NCI-H1694 (cell line): ENCODE results near the gene ATAT1.
A peak's percentile ranks its signal among the peaks of the same experiment; 100 is the strongest.

Experiments used
- DNase-seq: peaks from one replicate; lab custom pipeline; 2025; lab: John Stamatoyannopoulos, UW

ATAT1 gene

DNA sequence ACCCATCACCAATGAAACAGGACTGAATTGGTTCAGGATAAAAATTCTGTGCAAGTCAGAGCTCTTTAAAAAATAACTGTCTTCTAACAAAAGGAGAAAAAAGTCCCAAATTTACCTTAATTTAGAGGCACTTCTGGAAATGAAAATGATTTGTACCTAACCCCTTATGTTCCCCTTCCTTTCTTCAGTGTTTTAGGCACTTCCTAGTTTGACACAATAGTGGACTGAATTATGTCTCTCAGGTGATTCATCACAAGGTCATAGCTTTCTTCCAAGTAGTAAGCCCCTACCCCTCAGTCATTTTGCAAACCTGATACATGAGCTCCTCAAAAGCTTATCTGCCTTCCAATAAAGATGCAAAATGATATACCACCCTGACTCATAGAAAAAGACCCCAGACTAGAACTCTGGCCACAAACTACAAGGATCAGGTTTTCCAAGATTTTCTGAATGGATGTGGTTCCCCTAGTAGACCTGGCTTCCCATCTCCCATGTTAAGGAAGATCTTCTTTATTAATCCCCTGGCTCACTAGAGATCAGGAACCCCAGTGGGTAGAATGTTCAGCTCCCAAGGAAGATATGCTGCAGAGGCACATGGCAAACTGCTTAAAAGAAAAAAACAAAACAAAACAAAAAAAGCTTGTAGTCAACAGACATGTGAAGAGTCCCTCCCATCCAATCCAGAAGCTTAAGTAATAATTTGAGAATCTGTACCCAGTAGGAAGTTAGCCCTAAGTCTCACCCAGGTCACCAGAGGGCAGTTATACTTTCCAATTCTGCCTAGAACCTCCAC is 13.2 kb upstream of the ATAT1 start:
- DNase-seq: no peak

DNA sequence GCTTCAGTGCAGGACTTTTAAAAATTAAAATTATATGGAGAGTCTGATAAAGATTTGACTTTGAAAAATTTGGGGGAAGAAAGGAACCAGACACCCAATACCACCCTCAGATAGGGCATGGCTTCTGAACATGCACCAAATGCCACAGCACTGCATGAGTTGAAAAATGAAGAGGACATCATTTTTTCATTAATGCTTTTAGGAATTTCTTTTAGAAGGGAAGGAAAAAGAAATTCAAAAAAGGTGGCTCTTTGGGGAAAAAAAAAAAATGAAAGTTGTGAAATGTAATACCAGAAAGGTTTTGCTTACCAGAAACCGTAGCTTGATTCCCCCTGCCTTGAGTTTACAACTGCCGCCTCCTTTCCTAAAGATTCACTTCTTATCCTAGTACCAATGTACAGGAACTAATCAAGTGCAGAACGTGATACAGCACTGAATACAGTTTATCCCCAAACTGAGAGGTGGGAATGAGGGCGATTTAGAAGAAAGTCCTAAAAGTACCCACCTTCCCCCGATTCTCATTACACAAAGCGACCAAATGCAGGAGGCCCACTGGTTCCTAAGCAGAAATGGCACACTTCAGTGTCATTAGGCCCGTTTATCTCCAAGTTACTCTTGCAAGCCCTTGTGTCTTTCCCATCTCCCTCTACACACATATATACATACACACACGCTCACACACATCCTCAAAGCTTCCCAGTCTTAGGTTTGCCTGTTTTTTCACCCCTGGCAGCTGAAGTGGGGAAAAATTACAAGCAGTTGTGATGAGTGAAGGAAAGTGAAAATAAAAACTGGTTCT is 12.4 kb upstream of the ATAT1 start:
- DNase-seq: no peak

DNA sequence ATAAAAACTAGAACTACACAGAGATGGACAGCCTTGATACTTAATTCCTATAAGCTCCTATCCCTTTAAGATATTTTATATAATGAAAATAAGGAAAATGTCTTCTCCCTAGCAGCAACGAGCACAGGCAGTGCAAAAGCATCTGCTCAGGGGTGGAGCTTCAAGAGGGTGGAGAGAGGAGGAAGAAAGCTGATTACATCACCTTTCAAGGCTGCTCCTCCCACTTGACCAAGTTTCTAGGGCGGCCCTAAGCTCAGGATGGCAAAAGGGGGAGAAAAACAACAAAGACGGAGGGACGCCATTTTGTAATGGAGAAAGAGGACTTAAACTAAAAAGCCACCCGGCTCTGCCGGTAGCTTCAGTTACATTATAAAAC is 11.8 kb upstream of the ATAT1 start:
- peak; percentile 98 for DNase-seq

DNA sequence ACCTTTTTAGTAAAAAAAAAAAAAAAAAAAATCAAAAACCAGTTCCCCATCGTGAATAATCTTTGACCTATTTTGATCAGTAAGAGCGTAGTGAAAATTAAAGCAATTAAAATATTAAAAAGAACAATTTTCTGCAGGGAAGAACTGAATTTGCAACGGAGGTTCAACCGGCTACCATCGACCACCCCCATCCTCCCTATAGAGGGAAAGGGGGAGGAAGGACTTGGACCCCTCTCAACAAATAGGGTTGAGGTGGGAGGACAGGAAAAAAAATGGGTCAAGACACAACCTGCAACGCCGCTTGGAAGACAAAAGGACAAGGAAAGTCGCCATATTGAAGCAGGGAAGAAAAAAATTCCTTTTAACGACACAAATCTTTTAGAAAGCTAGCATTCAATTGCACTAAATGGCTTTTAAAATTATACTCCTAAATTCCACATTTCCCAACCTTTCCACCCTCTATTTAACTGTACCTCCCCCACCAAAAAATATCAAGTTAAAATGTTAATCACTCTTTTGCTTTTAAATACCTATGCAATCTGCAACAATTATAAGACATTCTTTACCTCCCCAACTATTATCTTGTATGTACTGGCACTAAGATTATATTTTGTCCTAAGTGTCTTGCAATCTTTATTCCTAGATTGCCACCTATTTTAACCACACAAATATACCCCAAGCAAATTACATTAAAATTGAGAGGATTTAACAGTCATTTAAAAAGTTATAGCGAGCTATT is 11.3 kb upstream of the ATAT1 start:
- DNase-seq: peak; percentile 82

DNA sequence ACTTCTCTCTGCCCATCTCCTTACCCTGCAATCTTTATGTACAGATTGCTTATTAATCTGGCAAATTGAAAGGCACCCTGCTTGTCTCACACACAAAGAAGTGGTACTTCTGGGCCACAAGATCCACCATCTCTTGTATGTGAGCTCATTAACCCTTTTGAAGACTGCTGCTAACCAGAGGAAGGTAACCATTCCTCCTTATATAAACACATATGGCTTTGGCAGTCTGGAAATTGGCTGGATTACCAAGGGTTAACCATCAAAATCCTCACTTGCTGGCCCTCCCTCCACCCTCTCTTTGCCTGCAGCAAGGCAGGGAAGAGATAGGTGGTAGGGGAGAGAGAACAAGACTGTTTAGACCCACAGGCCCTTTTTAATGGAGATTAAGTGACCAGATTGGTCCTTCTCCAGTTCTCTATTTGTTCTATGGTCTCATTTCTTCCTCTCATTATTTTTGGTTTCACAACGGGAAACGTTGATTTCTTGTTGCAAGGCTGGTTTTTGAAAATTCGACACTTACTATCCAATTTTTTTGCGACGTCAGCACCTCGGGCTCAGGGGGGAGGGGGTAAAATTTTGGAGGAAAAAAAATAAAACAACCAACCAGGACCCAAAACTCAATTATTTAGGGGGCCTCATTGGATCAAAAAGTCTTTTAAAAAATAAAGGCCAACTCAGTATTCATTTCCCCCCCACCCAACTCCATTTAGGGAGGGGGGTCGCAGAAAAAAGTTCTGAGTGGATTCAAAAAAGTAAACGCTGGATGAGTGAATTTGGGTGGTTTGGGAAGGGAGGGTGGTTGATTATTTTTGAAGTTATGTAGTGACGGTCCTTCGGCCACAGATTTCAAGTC is 10.5 kb upstream of the ATAT1 start:
- DNase-seq: no peak

DNA sequence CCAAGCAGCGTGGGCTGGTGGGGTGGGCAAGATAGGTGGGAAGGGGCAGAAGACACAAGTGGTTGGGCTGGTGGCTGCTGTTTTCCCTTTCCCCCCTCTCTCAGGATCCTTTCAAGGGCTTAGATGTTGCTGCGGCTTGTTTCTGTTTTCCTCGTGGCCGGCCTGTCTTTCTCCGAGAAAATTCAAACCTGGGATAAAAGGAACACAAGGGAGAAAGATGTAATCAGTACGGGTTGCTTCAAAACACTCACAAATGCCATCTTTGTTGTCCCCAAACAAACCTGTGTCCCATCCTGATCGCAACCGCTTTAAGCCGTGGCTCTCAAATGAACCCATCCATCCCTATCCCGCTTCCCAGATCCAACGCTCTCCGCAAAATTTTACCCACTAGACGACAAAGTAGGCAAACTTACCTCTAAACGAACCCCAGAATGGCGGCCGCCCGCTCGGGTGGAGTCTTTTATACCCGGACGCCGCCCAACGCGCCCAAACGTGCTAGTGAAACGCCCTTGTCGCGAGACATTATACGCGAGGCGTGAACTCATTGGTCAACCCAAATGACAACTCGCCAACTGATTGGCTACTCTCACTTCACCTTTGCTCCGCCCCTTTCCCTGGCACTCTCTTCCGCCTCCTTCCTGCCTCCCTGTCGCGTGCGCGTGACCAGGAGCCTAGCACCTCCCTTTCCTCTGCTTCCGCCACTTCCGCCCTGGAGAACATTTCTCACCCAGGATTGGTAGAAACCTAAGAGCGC is 9.7 kb upstream of the ATAT1 start, which contains the start of gene PPP1R10:
PPP1R10 (minus strand) TSS at position 433 of the 754 bp plus-strand sequence. CDS start 7,299 bp downstream, outside the sequence.
- peak; percentile 98 for DNase-seq

DNA sequence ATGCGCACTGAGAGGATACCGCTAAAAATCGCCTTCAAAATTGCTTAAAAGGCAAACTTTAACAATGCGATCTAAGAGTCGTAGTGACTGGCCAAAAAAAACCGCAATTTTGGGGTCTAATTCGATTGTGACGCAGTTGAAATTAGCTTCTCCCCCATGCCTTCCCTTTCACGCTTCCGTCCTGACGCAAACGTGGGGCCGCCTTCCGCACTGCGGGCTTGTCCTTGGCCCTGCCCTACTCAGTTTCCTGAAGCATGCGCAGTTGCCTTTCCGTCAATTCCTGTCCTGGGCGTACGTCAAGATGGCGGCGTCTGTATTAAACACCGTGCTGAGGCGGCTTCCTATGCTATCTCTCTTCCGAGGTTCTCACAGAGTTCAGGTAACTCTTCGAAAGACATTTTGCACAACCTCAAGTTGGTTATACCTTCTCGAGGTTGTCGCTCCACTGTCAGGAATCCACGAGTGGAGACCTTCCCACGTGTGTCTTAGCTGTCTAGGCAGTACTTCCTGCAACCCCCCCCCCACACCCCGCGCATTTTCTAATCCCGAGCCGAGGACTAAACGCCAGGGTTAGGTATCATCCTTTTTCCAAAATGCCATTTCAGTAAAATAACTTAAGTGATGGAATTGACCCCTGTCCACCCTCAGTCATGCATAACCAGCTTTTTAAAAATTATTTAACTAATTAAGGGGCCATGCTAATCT is 9.0 kb upstream of the ATAT1 start, which contains the start of gene MRPS18B:
MRPS18B (plus strand) TSS at position 276 of the 705 bp plus-strand sequence; CDS start at position 302, 26 bp downstream.
- peak; percentile 91 for DNase-seq

DNA sequence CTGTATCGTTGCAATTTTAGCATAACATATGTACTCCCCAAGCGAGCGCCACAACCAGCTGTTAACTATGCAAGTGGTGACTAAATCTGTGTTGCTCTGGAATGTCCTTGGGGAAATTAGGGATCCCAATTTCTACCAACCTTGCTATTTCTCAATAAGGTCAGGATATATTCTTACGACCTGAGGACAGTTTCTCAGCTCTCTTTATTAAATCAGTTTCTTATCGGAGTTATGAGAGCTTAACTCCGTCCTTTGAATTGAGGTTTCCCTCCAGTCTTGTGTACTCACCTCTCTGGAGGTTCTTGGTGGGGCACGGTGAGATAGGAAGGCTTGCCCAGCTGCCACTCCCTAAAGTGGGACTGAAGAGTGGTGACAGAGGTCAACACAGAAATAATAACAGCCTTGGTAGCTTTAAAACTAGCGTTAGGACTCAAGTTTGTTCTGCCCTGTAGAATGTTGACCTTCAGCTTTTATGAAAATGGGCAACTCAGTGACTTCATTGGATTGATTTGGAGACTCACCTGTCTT is 8.3 kb upstream of the ATAT1 start:
- no peak for DNase-seq

DNA sequence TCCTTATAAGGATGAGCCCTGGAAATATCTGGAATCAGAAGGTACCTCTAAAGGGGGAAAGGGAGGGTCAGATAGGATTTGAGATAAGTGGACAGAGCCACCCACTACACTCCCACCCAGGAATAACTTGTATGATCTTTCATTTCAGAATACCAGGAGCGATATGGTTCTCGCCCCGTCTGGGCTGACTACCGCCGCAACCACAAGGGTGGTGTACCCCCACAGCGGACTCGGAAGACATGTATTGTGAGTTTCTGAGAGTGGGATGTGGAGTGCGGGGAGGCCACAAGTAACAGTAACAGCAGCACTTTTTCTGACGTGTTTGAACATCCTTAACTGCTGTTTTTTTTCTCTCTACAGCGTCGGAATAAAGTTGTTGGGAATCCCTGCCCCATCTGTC is 7.1 kb upstream of the ATAT1 start:
- no peak for DNase-seq

DNA sequence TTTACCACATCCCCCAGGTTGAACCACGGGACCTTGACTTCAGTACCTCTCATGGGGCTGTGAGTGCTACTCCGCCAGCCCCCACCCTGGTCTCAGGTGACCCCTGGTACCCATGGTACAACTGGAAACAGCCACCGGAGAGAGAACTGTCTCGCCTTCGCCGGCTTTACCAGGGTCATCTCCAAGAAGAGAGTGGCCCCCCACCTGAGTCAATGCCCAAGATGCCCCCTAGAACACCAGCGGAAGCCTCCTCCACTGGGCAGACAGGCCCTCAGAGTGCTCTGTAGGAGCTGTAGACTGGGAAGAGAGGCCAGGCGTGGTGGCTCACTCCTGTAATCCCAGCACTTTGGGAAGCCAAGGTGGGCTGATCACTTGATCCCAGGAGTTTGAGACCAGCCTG is 1.2 kb upstream of the ATAT1 start:
- DNase-seq: no peak

DNA sequence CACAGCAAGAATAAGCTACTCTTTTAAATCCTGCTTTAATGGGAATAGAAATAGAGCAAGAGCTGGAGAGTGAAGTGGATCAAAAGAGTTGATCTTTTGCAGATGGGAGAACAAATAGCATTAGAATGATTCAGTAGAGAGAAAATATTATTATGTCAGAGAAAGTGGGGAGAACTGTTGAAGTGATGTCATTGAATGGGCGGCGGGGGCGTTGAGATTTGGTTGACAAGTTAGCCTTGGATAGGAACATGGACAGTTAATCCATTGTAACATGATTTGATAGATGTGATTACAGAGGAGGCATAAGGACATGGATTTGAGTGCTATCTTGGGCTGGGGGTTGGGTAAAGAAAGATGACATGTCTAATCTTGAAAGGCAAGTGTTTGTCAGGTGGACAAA is 9.2 kb downstream of the ATAT1 start:
- no peak for DNase-seq

DNA sequence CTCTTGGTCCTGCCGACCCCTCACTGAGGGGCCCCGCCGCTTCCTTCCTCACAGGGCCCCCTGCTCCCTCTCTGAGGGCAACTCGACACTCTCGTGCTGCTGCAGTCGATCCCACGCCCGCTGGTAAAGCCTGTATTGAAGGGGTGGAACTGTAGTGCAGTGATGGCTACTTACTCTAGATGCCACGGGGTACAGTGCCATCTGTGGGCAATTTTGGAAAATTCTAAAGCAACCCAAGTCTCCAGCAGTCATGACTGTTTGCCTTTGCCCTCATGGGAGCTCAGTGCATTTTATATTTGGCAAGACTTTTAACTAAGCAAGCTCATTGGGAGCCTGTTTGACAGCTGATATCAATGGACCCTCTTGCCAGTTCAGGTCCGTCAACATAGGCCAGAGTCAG is 13.8 kb downstream of the ATAT1 start:
- DNase-seq: no peak

DNA sequence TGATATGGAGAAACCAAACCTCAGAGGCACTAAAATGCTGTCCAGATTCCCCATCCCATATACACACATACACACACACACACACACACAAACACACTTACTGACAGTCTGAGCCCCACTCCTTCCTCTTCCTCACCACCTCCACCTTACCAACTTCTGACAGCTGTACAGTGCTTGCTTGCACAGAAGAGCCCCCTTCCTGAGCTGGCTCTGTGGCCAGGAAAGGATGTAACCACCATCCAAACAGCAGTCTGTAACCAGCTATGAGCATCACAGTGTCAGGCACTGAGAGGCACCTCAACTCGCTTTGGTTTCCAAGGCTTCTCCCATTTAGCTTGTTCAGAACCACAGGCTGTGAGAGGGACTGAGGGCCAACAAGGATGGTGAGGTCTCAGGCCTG is 14.4 kb downstream of the ATAT1 start:
- no peak for DNase-seq

DNA sequence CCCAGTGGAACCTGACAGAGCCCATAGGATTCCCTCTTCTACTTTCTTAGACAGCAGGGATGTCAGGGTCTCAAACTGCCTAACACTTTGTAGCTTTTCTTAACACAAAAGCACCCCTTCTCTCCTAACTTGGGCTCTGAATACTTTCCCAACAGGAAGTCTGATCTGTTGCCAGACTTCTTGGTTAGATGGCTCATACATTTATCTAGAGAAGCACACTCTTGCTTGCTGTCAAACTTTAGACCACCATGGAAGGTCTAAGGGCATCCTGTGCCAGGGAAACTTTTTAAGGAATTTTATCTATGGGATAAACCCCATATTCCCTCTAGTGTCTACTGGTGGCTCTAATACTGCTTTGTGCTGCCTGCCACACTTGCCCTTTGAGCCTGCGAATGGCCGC is 17.0 kb downstream of the ATAT1 start:
- DNase-seq: no peak

DNA sequence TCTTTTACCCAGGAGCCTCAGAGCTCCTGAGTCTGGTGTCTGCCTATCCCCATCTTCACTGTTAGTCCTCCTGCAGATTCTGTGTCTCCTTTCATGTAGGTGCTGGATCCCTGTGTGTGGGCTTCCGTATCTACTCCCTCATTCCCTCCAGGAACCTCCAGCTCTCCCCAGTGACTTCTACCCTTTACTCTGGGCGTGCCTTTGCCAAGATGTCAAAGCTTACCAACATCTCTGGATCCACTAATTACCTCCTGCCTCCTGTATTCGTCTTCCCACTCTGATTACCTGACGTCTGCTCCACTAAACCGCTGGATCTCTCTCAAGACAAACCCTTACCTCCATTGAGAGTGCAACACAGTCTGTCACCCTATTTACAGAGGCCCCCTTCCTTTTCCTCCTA is 18.1 kb downstream of the ATAT1 start:
- no peak for DNase-seq

DNA sequence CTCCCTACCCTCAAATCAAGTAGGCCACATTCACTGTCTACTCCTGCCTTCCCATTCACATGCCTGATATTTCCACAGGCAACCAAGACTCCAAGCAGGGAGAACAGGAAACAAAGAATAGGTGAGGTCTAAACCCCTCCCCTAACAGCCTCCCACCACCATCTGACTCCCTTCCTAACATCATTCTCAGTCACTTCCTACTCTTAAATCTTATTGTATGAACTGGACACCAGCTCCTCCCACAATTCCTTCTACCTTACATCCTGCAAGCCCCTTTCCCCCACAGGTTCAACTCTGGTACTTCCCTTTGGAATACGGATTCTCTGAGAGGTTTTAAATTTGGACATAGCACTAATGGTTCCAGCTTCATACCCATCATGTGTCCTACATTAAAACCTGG is 19.3 kb downstream of the ATAT1 start:
- no peak for DNase-seq

DNA sequence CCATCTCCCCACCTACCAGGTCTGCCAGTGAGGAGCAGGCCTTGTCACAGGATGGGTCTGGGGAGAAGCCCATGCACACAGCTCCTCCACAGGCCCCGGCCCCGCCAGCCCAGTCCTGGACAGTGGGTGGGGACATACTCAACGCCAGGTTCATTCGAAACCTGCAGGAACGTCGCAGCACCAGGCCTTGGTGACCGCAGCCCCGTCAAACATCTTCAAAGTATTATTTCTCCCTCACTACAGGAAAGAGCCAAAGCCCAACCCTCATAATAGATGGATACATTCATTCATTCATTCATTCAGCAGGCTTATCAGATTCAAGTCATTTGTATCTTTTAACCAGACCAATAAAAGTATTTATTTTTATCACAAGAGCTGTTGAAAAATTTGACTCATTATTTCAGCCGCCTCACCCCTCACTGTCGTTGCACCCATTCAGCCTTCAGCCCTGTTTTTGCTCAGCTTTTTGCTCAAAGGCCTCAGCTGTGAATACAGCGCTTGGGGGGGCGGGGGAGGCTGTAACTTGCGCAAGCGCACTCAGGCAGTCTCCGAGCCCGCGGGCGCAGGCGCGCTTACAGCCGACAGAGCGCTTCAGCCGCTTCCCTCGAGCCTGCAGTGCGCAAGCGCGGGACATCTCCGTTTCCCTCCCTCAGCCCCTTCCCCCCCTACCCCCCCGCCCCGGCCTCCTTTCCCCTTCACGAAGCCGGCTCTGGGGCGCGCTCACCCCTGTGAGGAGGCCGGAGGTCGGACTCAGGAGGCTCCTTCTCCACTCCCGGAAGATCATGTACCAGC is 20.0 kb downstream of the ATAT1 start, which contains the start of gene C6orf136:
C6orf136 (plus strand) TSS at position 684 of the 792 bp plus-strand sequence; CDS start at position 783, 99 bp downstream.
- DNase-seq: peak; percentile 68

DNA sequence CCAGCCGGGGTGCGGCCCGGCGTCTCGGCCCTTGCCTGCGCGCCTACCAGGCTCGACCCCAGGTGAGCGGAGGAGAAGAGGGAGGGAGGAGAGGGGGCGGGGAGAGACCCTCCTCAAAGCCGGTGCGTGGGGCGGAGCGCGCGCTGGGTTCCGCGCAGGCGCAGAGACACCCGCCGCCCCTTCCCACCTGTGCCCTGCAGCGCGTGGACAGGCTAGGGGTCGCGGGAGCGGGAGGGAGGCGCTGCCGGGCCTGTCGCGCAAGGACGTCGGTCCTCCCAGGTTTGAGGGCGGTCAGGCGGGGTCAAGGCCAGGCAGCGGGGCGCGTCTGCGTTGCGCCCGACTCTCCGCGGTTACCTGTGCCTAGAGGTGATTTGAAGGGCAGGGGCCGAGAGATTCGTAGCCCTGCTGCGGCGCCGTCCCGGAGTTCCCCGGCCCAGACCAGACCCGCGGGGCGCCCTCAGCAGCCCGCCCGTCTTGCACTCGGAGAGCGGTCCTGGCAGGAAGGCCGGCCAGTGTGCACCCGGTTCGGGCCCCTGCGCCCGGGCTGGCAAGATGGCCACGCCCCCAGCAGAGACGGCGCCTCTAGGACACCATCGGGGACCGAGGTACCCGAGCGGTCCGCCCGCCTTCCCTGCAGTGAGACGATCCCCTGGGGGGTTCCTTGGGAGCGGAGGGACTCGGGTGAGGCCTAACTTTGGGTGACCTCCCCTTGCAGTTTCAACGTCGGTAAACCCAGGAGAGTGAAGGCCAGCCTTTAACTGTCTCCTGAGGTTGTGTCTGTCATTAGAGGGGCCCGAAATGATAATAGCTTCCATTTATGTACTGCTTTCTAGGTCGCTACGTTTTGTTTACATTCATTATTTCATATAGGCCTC is 20.8 kb downstream of the ATAT1 start:
- DNase-seq: peak; percentile 68
